ENCODE results near the gene MX2.

- no peak for TF ChIP-seq CTCF (IDR thresholded peaks at IDR 0.05)
- TF ChIP-seq POLR2A (IDR thresholded peaks at IDR 0.05): no peak
Measured at GRCh38 chr21:41321908-41322495, 39.8 kb upstream of the MX2 start.
